Muscle of back (tissue), 11 donors: Measurements from ENCODE around the gene PSG4. TPM values are rescaled to one million over a fixed set of nuclear protein-coding genes. Genes with fewer than 3 reads are reported as not detected.
"Not testable (repeated sequence)": the region's sequence is repeated elsewhere in the genome, so short reads cannot be mapped to it uniquely, and the experiment has no call there.

Experiments used
- DNase-seq, 3 donors: peaks; one replicate each; pipeline versions ENCODE4 v3.0.0 to v3.0.0-alpha.2; 2013
- polyA plus RNA-seq, 10 donors: library from polyadenylated mRNA; unstranded; fragments of 120-200 nt; gene quantifications; one replicate each; pipeline ENCODE4 v1.2.1, GENCODE V29; 2013; ENCODE audit not compliant: insufficient read length in 10 of 10

Gene PSG4
- polyA plus RNA-seq, 10 donors = 0.18 to 2.7 (median 1.5) TPM

DNA sequence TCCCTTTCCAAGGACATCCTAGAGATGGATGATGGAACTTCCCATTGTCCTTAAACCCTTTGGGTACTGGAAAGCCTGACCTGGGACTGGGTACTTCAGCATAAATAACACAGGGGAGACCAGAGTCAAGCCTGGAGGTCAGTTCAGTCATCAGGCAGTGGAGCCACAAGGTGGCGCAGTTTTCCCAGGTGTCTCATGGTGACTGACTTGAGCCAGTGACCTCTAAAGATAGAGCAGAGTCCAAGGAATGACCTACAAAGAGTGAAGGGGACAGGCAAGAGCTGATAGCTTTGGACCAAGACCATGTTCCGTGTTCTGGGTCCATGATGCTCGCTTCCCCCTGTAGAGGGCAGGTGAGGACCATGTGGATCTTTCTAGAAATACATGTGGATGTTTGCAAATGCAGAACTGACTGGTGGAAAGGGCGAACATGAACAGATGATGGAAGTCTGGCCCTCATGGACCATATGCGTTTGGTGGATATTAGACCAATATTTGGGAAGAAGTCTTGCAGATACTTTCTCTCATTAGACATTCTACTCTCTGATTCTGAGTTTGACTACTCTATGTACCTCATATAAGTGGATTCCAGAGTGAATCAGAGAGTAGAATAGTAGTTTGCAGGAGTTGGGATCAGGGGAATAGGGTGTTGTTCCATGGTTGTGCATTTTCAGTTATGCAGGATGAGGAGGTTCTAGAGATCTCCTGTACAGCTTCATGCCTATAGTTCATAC, 6.6 kb downstream of the PSG4 start:
- not testable (repeated sequence) for DNase-seq

- not testable (repeated sequence) for DNase-seq
These were observed 7.6 kb downstream of the PSG4 start for GRCh38 chr19:43197666-43198397.

- not testable (repeated sequence) for DNase-seq
These were observed 11.0 kb downstream of the PSG4 start for GRCh38 chr19:43194397-43194796.

DNA sequence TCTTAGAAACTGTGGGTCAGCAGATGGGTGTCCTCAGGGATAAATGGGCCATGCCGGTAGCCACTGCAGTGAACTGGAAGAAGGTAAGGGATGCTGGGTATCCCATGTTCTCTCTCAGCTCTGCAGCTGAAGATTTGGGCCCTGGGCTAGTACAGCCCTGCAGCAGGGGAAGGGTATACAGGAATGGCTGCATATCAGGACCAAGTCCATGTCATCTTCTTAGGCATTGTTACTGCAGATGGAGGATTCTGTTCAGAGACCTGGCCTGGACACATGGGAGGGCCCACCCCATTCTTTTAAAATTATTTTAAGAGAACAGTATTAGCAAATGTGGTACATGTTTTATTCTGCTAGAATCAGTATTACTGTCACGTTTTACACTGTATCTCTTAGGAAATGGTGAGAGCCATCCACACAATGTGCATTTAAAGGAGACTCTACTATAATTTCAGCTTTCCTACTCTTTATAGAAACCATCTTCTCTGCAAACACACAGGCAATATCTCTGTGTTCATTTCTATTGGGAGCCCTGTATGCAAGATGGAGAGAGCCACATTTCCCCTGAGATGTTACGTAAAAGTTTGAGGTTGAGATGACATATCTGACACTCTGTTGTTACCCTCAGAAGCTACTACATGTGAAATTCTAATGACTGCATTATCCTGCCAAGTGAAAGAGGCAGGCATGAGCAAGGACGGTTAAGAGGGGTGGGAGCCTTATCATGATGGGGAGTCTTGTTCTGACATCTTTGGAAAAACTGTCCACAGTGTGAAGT, 12.9 kb downstream of the PSG4 start:
- not testable (repeated sequence) for DNase-seq

GRCh38 chr19:43188092-43188491, 17.3 kb downstream of the PSG4 start:
- not testable (repeated sequence) for DNase-seq

GRCh38 chr19:43186311-43186935, 19.0 kb downstream of the PSG4 start, which contains the start of gene PSG5:
PSG5 (minus strand) TSS chr19:43186536; CDS start chr19:43186405, 131 bp downstream.
- DNase-seq = not testable (repeated sequence)

DNA sequence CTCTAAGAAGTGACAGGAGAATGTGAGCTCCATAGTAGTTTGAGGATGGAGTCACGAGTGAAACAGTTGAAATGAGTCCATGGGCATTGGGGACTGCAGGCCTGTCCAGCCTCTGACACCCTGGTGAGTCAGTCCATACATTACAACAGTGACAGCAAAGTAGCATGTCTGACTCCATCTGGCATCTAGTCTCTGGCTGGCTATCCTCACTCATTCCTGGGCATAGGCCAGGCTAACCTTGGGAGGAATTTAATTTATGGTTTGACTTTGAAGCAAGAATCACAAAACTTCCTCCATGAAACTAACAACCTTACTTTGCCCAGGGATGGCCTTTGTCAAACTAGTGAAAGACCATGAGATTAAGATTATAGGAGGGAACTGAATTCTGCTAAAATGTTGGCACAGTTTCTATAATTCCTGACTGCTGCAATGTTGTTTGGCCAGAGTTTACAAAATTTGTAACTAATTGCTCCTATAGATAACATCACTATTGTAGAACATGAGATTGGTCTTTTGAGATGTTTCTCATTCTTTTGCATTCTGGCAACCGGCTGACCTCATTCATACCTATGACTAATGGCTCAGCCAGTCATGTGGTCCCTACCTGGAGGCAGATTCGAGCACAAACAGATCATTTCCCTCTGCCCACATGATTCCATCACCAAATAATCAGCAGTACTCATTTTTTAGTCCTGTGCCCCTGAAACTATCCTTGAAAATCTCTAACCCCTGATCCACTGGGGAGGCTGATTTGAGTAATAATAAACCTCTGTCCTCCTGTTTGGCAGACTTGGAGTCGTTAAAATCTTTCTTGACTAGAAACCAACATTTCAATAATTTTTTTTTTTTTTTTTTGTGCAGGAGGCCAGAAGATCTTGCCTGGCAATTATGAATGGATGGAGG, 23.3 kb downstream of the PSG4 start:
- DNase-seq = peak in 1 of 3 donors; percentile 66

DNA sequence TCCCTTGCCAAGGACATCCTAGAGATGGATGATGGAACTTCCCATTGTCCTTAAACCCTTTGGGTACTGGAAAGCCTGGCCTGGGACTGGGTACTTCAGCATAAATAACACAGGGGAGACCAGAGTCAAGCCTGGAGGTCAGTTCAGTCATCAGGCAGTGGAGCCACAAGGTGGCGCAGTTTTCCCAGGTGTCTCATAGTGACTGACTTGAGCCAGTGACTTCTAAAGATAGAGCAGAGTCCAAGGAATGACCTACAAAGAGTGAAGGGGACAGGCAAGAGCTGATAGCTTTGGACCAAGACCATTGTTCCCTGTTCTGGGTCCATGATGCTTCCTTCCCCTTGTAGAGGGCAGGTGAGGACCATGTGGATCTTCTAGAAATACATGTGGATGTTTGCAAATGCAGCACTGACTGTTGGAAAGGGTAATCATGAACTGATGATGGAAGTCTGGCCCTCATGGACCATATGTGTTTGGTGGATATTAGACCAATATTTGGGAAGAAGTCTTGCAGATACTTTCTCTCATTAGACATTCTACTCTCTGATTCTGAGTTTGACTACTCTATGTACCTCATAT, 25.8 kb downstream of the PSG4 start:
- DNase-seq = not testable (repeated sequence)

DNA sequence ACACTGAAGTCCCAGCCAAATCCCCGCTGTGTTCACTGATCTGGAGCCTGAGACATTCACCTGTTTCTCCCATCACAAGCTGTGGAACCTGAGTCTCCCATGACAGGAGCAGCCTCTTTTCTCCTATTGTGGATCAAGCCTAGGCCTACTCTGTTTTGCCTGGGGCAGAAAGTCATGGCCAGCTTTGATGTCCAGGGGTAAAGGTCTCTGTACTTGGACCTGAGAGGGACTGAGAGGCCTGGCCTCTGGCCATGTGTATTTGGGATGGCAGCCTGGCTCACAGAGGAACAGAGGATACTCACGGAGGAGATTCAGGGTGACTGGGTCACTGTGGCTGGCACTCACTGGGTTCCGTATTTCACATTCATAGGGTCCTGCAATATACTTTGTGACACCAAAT, 26.9 kb downstream of the PSG4 start:
- not testable (repeated sequence) for DNase-seq

GRCh38 chr19:43165906-43166305, 39.5 kb downstream of the PSG4 start:
- DNase-seq = not testable (repeated sequence)

- not testable (repeated sequence) for DNase-seq
These were observed 42.3 kb downstream of the PSG4 start for GRCh38 chr19:43163135-43163534.

DNA sequence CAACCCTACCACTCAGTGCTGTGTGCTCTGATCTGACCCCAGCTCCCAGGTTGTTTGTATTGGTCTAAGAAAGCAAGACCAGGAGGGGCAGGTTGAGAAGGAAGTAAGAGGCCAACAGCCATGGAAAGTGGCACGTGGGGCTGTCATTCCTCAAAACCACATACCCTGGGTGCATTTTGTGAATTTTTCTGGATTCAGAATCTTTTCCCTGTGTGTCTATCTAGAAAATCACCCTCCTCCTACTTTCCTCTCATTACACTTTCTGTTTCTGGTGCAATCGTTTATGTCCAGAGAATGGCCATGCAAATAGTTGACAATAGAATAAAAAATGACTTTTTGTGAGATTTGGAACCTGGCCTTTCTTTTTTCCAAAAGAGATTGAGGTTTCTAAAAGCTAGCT, 43.2 kb downstream of the PSG4 start:
- DNase-seq = not testable (repeated sequence)

DNA sequence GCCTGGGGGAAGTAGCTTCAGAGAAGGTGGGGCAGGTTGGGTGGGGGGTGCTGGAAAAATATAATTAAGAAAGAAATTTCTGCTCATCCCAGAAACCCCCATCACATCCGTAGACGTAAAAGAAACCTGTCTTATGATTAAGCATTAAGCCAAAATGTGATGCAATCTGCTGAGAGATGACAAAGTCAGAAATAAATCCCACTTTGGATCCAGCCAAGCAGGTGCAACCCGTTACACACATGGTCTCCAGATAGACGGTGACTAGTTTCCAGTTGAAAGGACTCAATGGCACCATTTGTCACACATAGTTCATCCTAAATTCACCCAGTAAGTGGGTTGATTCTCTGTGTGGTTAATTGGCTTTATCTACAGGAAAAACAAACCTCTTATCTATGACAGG, 53.2 kb downstream of the PSG4 start:
- no peak for DNase-seq

- not testable (repeated sequence) for DNase-seq
These were observed 55.6 kb downstream of the PSG4 start for GRCh38 chr19:43149788-43150187.

- DNase-seq = no peak
These were observed 57.2 kb downstream of the PSG4 start for GRCh38 chr19:43148233-43148632.

Other genes starting within 250 kb of the PSG4 start
- gene PSG11, start 179.2 kb downstream of the PSG4 start, polyA plus RNA-seq = 1 to 10 TPM in 8 of 10 donors, under 1 TPM in 2; 0.39 to 1.9 (median 1.3) TPM
- 1 to 10 TPM in 2 of 10 donors, under 1 TPM in 7, not detected in 1; 0.39 to 2.5 (median 0.77) TPM for gene PSG2, start 122.9 kb downstream of the PSG4 start, polyA plus RNA-seq
- gene PSG5, start 19.1 kb downstream of the PSG4 start, polyA plus RNA-seq = 1 to 10 TPM in 4 of 10 donors, under 1 TPM in 6; 0.22 to 2.3 (median 0.76) TPM
- 1 to 10 TPM in 1 of 10 donors, under 1 TPM in 8, not detected in 1; 0.24 to 2.1 (median 0.39) TPM for gene PSG9, start 63.9 kb upstream of the PSG4 start, polyA plus RNA-seq
- gene CD177, start 148.0 kb upstream of the PSG4 start, polyA plus RNA-seq = under 1 TPM in 6 of 10 donors, not detected in 4; 0.12 to 0.28 (median 0.18) TPM
- gene TEX101, start 209.3 kb upstream of the PSG4 start, polyA plus RNA-seq = under 1 TPM in 1 of 10 donors, not detected in 9; 0.19 TPM